Activated B cell treated with CpG ODN at 0.5 μM for 24 hours (primary cell): Measurements from ENCODE around the gene IL1R2. TPM values are rescaled to one million over a fixed set of nuclear protein-coding genes. Genes with fewer than 3 reads are reported as not detected.

Experiments
- ATAC-seq: fragments of 200-7000 bp; cut with Tn5 transposase; one replicate; pipeline ENCODE4 v1.10.0; 2021; ENCODE audit warnings: low read depth, mild to moderate bottlenecking, moderate library complexity
- CTCF ChIA-PET: fragments of 350-600 bp; sonication (Branson Sonifier 250); formaldehyde crosslinking; loops from one replicate; lab custom pipeline; 2021; ENCODE audit warnings: antibody characterized with exemption; lab: Charles Lee
- POLR2A ChIA-PET: fragments of 350-600 bp; sonication (Branson Sonifier 250); formaldehyde crosslinking; loops from one replicate; lab custom pipeline; 2021; ENCODE audit warnings: antibody characterized with exemption; lab: Charles Lee
- DNase-seq: peaks from one replicate; pipeline ENCODE4 v3.0.0; 2022
- H3K27ac Mint-ChIP-seq: one replicate; pipeline ENCODE4 v1.8.0; 2020; ENCODE audit warnings: mixed read lengths
- H3K27me3 Mint-ChIP-seq: one replicate; pipeline ENCODE4 v1.8.0; 2021; ENCODE audit warnings: mixed read lengths
- H3K36me3 Mint-ChIP-seq: one replicate; pipeline ENCODE4 v1.8.0; 2021; ENCODE audit warnings: low read depth, mixed read lengths
- H3K4me1 Mint-ChIP-seq: one replicate; pipeline ENCODE4 v1.8.0; 2021; ENCODE audit warnings: mixed read lengths
- H3K4me3 Mint-ChIP-seq: one replicate; pipeline ENCODE4 v1.8.0; 2020; ENCODE audit warnings: mild to moderate bottlenecking, mixed read lengths
- H3K9me3 Mint-ChIP-seq: one replicate; pipeline ENCODE4 v1.8.0; 2020; ENCODE audit warnings: mixed read lengths
- CTCF ChIP-seq: fragments of 200-600 bp; IDR thresholded peaks from one replicate; pipeline ENCODE4 v1.8.0; 2022; ENCODE audit warnings: antibody characterized with exemption, mild to moderate bottlenecking
- intact Hi-C: fragments of 100-400 bp; cut with micrococcal nuclease; formaldehyde crosslinking; loops from one replicate; pipeline ENCODE4 v1.15.1; 2024
- total RNA-seq: library from RNA; stranded (reverse); gene quantifications from 2 replicates; pipeline ENCODE4 v1.2.3, GENCODE V29; 2022

IL1R2 gene
- total RNA-seq, 1 donor from 2014 or later = not detected

DNA sequence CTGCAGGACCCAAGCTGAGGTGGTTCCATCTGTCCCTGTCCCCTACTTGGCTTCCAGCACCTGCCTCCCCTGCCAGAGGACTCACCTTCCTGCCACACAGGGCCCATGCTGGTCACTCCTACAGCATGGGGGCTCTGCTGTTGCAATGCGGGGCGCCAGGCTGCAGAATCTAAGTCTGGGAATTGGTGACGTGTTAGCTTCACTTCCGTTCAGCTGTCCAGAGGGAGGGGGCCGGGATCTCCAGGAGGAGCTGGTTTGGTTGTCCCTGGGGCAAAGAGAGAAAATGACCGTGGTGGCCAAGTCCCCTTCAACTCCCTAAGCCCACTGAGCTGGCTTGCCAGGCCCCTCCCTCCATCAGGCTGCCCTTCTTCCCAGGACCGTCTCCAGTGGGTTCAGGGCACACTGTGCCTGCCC lies 69.5 kb downstream of the IL1R2 start:
- H3K27ac Mint-ChIP-seq = no peak overlapping the region
- POLR2A ChIA-PET = no interaction called here
- no peak for TF ChIP-seq CTCF
- ATAC-seq (no peak), DNase-seq (no peak)
- no peaks in the 10 kb centered on the region for H3K4me1 Mint-ChIP-seq
- H3K27me3 Mint-ChIP-seq = peaks cover 21% of the 10 kb centered on the region
- H3K36me3 Mint-ChIP-seq = no peaks in the 10 kb centered on the region
- no peak overlapping the region for H3K4me3 Mint-ChIP-seq
- CTCF ChIA-PET = no interaction called here
- intact Hi-C loops = no loop called here
- no peaks in the 10 kb centered on the region for H3K9me3 Mint-ChIP-seq

DNA sequence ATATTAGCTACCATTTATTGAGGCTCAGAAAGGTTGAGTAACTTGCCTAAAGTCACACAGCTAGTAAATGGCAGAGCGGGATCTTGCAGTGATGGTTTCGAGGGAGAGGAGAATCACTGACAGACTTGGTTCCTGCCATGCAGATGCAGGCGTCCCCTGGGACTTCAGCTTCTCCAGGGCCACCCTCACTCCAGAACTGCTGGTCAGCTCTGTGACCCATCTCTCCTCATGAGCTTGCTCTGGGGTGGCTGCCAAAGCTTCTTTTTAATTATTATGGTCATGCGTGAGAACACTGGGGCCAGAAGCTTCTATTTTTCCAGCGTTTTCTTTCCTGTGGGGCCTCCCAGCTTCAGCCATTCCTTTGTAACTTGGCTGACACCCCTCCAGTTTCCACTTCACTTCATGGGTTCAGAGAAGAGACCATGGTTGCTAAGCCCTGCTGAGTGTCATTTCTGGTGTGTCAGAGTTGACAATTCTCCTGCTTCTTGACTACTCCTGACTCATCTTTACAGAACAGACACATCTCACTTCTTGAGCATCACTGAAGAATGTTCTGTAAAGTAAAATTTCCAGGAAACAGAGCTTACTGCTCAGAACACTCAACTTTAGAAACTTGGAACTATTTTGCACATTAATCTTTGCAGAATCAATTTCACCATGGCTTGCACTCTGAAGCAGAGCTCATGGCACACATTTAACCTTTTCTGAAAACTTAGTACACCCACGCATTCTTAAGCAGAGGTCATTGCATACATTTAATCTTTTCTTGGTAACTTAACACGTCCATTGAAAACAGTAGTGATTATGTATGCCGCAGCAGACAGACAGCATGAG lies 70.4 kb downstream of the IL1R2 start:
- ATAC-seq = no peak

DNA sequence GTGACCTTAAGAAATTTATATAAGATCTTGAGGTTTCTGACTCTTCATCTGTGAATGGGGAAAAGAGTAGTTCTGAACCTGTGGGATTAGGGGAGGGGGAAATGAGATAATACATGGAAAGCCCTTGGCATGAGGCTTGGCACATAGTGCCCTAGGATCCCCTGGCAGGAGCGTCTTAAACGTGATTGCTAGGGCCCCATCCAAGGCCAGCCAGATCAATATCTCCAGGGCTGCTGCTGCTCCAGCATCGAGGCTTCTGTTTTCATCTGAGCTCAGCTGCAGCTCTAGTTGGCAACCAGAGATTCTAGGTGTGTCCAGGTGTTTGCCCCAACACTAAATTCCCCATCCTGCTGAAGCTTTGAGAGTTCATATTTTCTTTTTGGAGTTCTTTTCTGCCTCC lies 71.0 kb downstream of the IL1R2 start:
- Mint-ChIP-seq H3K27me3 (peaks cover 30% of the 10 kb centered on the region), H3K27ac (no peak overlapping the region), H3K36me3 (no peaks in the 10 kb centered on the region), H3K4me1 (no peaks in the 10 kb centered on the region), H3K4me3 (no peak overlapping the region), H3K9me3 (no peaks in the 10 kb centered on the region)
- no peak for TF ChIP-seq CTCF
- CTCF ChIA-PET = no interaction called here
- POLR2A ChIA-PET = no interaction called here
- DNase-seq (no peak), ATAC-seq (no peak)
- intact Hi-C loops = no loop called here

More for the DNA sequence above, 70.4 kb downstream of the IL1R2 start:
- Mint-ChIP-seq H3K36me3 (no peaks in the 10 kb centered on the region), H3K27ac (no peak overlapping the region), H3K4me1 (no peaks in the 10 kb centered on the region), H3K9me3 (no peaks in the 10 kb centered on the region), H3K4me3 (no peak overlapping the region), H3K27me3 (peaks cover 28% of the 10 kb centered on the region)
- intact Hi-C loops = no loop called here
- TF ChIP-seq CTCF = no peak
- no peak for DNase-seq
- POLR2A ChIA-PET = no interaction called here
- CTCF ChIA-PET = no interaction called here

- no peak for ATAC-seq
- no peaks in the 10 kb centered on the region for H3K9me3 Mint-ChIP-seq
- intact Hi-C loops = no loop called here
- H3K36me3 Mint-ChIP-seq = no peaks in the 10 kb centered on the region
- TF ChIP-seq CTCF = no peak
- CTCF ChIA-PET = no interaction called here
- no peak overlapping the region for H3K27ac Mint-ChIP-seq
- H3K27me3 Mint-ChIP-seq = peaks cover 26% of the 10 kb centered on the region
- H3K4me1 Mint-ChIP-seq = no peaks in the 10 kb centered on the region
- no peak for DNase-seq
- no peak overlapping the region for H3K4me3 Mint-ChIP-seq
- POLR2A ChIA-PET = no interaction called here
Measured at GRCh38 chr2:102063487-102063911, 71.7 kb downstream of the IL1R2 start.

GRCh38 chr2:102063941-102064678 lies 72.3 kb downstream of the IL1R2 start:
- Mint-ChIP-seq H3K4me3 (no peak overlapping the region), H3K27me3 (peaks cover 26% of the 10 kb centered on the region), H3K9me3 (no peaks in the 10 kb centered on the region), H3K27ac (no peak overlapping the region), H3K36me3 (no peaks in the 10 kb centered on the region), H3K4me1 (no peaks in the 10 kb centered on the region)
- ChIA-PET POLR2A (no interaction called here), CTCF (no interaction called here)
- intact Hi-C loops = no loop called here
- no peak for TF ChIP-seq CTCF
- DNase-seq = no peak
- ATAC-seq = no peak
